Kidney (tissue), 14 donors: ENCODE results near the gene AKAP9. TPM values are rescaled to one million over a fixed set of nuclear protein-coding genes. Genes with fewer than 3 reads are reported as not detected.

ENCODE experiments used
- DNase-seq, 5 donors: peaks; one replicate each; pipeline ENCODE4 v3.0.0-alpha.2; 2013 to 2020
- FAIRE-seq: peaks from 2 replicates; lab custom pipeline; 2012; peaks lifted over from hg19 to GRCh38; lab: Jason Lieb, UNC
- H3K27ac ChIP-seq, 2 donors: one replicate each; pipeline ENCODE4 v1.7.0; 2013; ENCODE audit warnings: low read depth in 2 of 2, low read length in 2 of 2, inconsistent platforms in 1 of 2
- H3K27me3 ChIP-seq: one replicate; pipeline ENCODE4 v1.7.1; 2013; ENCODE audit warnings: low read length, inconsistent platforms; ENCODE audit not compliant: control insufficient read depth, insufficient read depth
- H3K36me3 ChIP-seq, 3 donors: one replicate each; pipeline versions ENCODE4 v1.7.0 to v1.7.1; 2013; ENCODE audit warnings: low read length in 3 of 3, control low read depth in 1 of 3, inconsistent platforms in 1 of 3; ENCODE audit not compliant: insufficient read depth in 3 of 3, control insufficient read depth in 2 of 3
- H3K4me1 ChIP-seq, 3 donors: one replicate each; pipeline versions ENCODE4 v1.7.0 to v1.7.1; 2013; ENCODE audit warnings: low read length in 3 of 3, inconsistent platforms in 1 of 3, low read depth in 1 of 3; ENCODE audit not compliant: control insufficient read depth in 2 of 3, insufficient read depth in 2 of 3
- H3K4me3 ChIP-seq, 3 donors: one replicate each; pipeline versions ENCODE4 v1.7.0 to v1.8.1; 2013; ENCODE audit warnings: low read length in 3 of 3, control low read depth in 1 of 3, inconsistent platforms in 1 of 3
- H3K9ac ChIP-seq, 3 donors: one replicate each; pipeline versions ENCODE4 v1.7.0 to v1.7.1; 2013; ENCODE audit warnings: low read length in 3 of 3, control low read depth in 1 of 3, inconsistent platforms in 1 of 3
- H3K9me3 ChIP-seq, 3 donors: one replicate each; pipeline versions ENCODE4 v1.7.0 to v1.7.1; 2013; ENCODE audit warnings: low read length in 3 of 3, control low read depth in 1 of 3, inconsistent platforms in 1 of 3; ENCODE audit not compliant: control insufficient read depth in 2 of 3, insufficient read depth in 1 of 3
- intact Hi-C: fragments of 100-400 bp; cut with DNase I; formaldehyde crosslinking; loops from one replicate; pipeline ENCODE4 v1.11.1; 2022
- polyA plus RNA-seq: library from polyadenylated mRNA; stranded (reverse); fragments of 350-450 nt; fragmentation: Illumina TruSeq; extraction: RNeasy Lipid Tissue Mini Kit (QIAGEN cat#74804); gene quantifications from one replicate; pipeline ENCODE4 v1.2.3, GENCODE V29; 2014; ENCODE audit warnings: low read depth, low replicate concordance; ENCODE audit not compliant: insufficient read depth
- total RNA-seq: library from RNA; stranded (reverse); fragmentation: NEBNext Ultra II Directional; extraction: Animal tissue kit (Norgen Biotek cat#: 25700); gene quantifications from one replicate; pipeline ENCODE4 v1.2.1, GENCODE V29; 2021
- TF ChIP-seq, protein P1 (sequence below): IDR thresholded peaks from 3 replicates; pipeline ENCODE4 v1.5.1; 2012; ENCODE audit warnings: mild to moderate bottlenecking, moderate library complexity, borderline replicate concordance; ENCODE audit not compliant: insufficient read depth; ENCODE audit errors: extremely low read depth
- donor health status: control.
- donor health status: control.
- donor health status: control.
- donor health status: control.
- donor health status: control.
- donor health status: DM: yes; HTN: yes; CAD: no.
- donor health status: Normal renal cell carcinoma (clear cell type).

AKAP9 gene
- total and polyA plus RNA-seq, 2 donors from 2014 or later: 18.5 to 66.8 TPM

DNA sequence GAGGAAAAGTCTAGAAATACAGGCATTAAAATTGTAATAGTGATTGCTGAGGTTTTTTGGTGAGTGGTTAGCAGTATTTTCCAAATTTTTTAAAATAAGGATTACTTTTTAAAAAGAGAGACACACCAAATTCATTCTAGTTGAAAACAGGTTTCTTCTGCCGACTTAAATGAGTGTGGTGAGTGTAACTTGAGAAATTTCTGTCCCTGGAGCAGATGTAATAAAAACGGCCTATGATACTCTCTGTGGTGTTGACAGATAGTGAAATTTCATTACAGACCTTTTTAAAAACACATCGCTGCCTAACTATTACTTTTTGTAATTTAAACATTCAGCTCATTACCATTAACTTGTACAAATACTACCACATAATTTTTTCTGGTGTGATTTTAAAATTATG lies 103.5 kb downstream of the AKAP9 start:
- Histone ChIP-seq H3K36me3 (peaks cover 3 to 20% (median 4%) of the 10 kb centered on the region in 3 donors), H3K9me3 (no peaks in the 10 kb centered on the region), H3K9ac (no peak overlapping the region), H3K4me3 (no peak overlapping the region), H3K4me1 (no peaks in the 10 kb centered on the region), H3K27me3 (no peaks in the 10 kb centered on the region), H3K27ac (no peak overlapping the region)
- intact Hi-C loops: no loop called here
- peak in 1 of 5 donors; percentile 14 for DNase-seq
- TF ChIP-seq, protein P1, sequence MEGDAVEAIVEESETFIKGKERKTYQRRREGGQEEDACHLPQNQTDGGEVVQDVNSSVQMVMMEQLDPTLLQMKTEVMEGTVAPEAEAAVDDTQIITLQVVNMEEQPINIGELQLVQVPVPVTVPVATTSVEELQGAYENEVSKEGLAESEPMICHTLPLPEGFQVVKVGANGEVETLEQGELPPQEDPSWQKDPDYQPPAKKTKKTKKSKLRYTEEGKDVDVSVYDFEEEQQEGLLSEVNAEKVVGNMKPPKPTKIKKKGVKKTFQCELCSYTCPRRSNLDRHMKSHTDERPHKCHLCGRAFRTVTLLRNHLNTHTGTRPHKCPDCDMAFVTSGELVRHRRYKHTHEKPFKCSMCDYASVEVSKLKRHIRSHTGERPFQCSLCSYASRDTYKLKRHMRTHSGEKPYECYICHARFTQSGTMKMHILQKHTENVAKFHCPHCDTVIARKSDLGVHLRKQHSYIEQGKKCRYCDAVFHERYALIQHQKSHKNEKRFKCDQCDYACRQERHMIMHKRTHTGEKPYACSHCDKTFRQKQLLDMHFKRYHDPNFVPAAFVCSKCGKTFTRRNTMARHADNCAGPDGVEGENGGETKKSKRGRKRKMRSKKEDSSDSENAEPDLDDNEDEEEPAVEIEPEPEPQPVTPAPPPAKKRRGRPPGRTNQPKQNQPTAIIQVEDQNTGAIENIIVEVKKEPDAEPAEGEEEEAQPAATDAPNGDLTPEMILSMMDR: no peak
- no peak for FAIRE-seq

DNA sequence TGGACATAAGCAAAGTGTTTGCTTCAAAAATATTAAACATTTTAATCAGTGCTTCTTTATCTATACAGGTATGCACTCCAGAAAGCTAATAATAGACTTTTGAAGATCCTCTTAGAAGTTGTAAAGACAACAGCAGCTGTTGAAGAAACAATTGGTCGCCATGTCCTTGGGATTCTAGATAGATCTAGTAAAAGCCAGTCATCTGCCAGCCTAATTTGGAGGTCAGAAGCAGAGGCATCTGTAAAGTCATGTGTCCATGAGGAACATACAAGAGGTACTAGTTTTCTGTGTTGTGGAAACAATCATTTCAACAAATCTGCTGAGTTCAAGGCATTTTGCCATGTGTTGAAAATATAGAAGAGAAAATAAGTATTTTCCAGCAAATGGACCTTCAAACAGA lies 104.3 kb downstream of the AKAP9 start:
- H3K9ac ChIP-seq: no peak overlapping the region
- H3K27me3 ChIP-seq: no peaks in the 10 kb centered on the region
- H3K4me3 ChIP-seq: no peak overlapping the region
- H3K4me1 ChIP-seq: no peaks in the 10 kb centered on the region
- peaks cover 3 to 20% (median 4%) of the 10 kb centered on the region in 3 donors for H3K36me3 ChIP-seq
- TF ChIP-seq, protein P1: no peak
- no peaks in the 10 kb centered on the region for H3K9me3 ChIP-seq
- intact Hi-C loops: no loop called here
- FAIRE-seq (no peak), DNase-seq (no peak)
- H3K27ac ChIP-seq: no peak overlapping the region

DNA sequence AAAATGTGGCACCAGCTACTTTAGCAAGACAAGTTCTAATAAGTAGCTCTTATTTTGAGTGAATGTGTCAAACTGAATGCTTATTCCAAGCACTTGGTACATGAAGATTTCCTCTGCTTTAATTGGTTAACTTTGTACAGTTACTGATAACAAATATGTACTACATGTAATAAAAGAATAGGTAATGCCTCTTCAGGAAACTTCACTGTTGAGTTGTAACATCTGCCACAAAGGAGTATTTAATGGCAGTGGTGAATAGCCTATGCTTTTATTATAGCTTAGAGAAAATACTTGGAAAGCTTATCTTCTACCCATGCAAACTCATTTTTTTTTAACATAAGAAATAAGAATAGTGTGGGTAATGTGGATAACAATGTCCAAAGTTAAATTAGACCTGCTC lies 111.0 kb downstream of the AKAP9 start:
- Histone ChIP-seq H3K36me3 (peaks cover 0 to 11% (median 1%) of the 10 kb centered on the region in 3 donors), H3K9ac (no peak overlapping the region), H3K27me3 (no peaks in the 10 kb centered on the region), H3K9me3 (no peaks in the 10 kb centered on the region), H3K4me1 (peaks cover 0 to 7% (median 0%) of the 10 kb centered on the region in 3 donors), H3K4me3 (no peak overlapping the region), H3K27ac (no peak overlapping the region)
- DNase-seq (no peak), FAIRE-seq (no peak)
- intact Hi-C loops: no loop called here
- TF ChIP-seq, protein P1: no peak

DNA sequence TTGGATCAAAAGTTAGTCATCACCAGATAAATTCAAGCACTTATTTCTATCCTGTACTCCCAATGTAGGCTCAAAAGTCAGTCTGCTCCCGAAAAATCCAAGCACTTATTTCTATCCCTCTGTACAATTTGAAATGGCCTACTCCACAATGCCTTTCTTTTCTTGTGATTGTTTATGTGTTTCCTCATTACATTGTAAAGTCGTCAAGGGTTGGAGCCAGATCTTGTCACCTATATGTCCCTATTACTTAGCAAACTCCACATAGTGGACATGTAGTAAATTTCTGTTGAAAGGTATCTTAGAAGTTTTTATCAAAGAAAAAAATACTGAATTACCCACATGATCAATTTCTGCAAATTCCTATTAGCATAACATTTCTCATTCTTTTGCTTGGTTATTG lies 111.5 kb downstream of the AKAP9 start:
- H3K4me1 ChIP-seq: peaks cover 0 to 7% (median 0%) of the 10 kb centered on the region in 3 donors
- FAIRE-seq (no peak), DNase-seq (no peak)
- no peak overlapping the region for H3K4me3 ChIP-seq
- intact Hi-C loops: no loop called here
- H3K36me3 ChIP-seq: peaks cover 0 to 8% (median 0%) of the 10 kb centered on the region in 3 donors
- H3K27me3 ChIP-seq: no peaks in the 10 kb centered on the region
- no peaks in the 10 kb centered on the region for H3K9me3 ChIP-seq
- TF ChIP-seq, protein P1: no peak
- no peak overlapping the region for H3K27ac ChIP-seq
- H3K9ac ChIP-seq: no peak overlapping the region
